Stimulated activated CD4-positive, alpha-beta T cell treated with anti-CD3 and anti-CD28 coated beads, Interleukin-1b, Interleukin-23, amount 100 ng/mL, for 24 hours (primary cell): ENCODE data around the gene RHOJ.

Experiments
- DNase-seq, 4 experiments: peaks; one replicate each; pipeline ENCODE4 v3.0.0-alpha.2; 2020; ENCODE audit warnings: low read depth in 4 of 4, low spot score in 1 of 4

RHOJ gene

GRCh38 chr14:63205044-63205575 lies 867 bp downstream of the RHOJ start:
- DNase-seq, result no peak

GRCh38 chr14:63205866-63206265 lies 1.6 kb downstream of the RHOJ start:
- no peak for DNase-seq

- DNase-seq, result no peak
Measured at GRCh38 chr14:63209160-63209559, 4.9 kb downstream of the RHOJ start.

GRCh38 chr14:63210812-63211211 lies 6.6 kb downstream of the RHOJ start:
- no peak for DNase-seq

- DNase-seq, result no peak
Measured at GRCh38 chr14:63212209-63212608, 8.0 kb downstream of the RHOJ start.

- no peak for DNase-seq
Measured at GRCh38 chr14:63212776-63213500, 8.7 kb downstream of the RHOJ start.

GRCh38 chr14:63214417-63215196 lies 10.4 kb downstream of the RHOJ start:
- DNase-seq, result no peak

GRCh38 chr14:63220526-63220925 lies 16.3 kb downstream of the RHOJ start:
- no peak for DNase-seq

GRCh38 chr14:63223596-63223995 lies 19.4 kb downstream of the RHOJ start:
- DNase-seq, result no peak

- DNase-seq, result no peak
Measured at GRCh38 chr14:63224196-63224595, 20.0 kb downstream of the RHOJ start.

- DNase-seq, result no peak
Measured at GRCh38 chr14:63228217-63228616, 24.0 kb downstream of the RHOJ start.

- no peak for DNase-seq
Measured at GRCh38 chr14:63229330-63230059, 25.3 kb downstream of the RHOJ start.

- no peak for DNase-seq
Measured at GRCh38 chr14:63231766-63232165, 27.5 kb downstream of the RHOJ start.

GRCh38 chr14:63237791-63238190 lies 33.5 kb downstream of the RHOJ start:
- DNase-seq, result no peak

- no peak for DNase-seq
Measured at GRCh38 chr14:63240221-63240620, 36.0 kb downstream of the RHOJ start.

- no peak for DNase-seq
Measured at GRCh38 chr14:63241096-63241495, 36.9 kb downstream of the RHOJ start.

GRCh38 chr14:63243646-63244045 lies 39.4 kb downstream of the RHOJ start:
- DNase-seq, result no peak

GRCh38 chr14:63245893-63246292 lies 41.6 kb downstream of the RHOJ start:
- no peak for DNase-seq

GRCh38 chr14:63248211-63248610 lies 44.0 kb downstream of the RHOJ start:
- no peak for DNase-seq

- no peak for DNase-seq
Measured at GRCh38 chr14:63249092-63249491, 44.8 kb downstream of the RHOJ start.

GRCh38 chr14:63257299-63257698 lies 53.1 kb downstream of the RHOJ start:
- DNase-seq, result no peak

- DNase-seq, result no peak
Measured at GRCh38 chr14:63262446-63262845, 58.2 kb downstream of the RHOJ start.
